Measurements from ENCODE around the gene RNF145.

Gene RNF145

GRCh38 chr5:159209438-159210209, at the start of gene RNF145:
Gene RNF145 (minus strand): TSS chr5:159209553. CDS start chr5:159203617, 5,936 bp downstream.
- Histone ChIP-seq H3K27me3 (replicated peaks) (no peaks in the 10 kb centered on the region), H3K27ac (peak within 1 kb of the TSS; percentile 94), H3K4me3 (ENCODE audit: low read depth, low read length) (peak within 1 kb of the TSS; percentile 85), H3K36me3 (replicated peaks) (peaks cover 2% of the 10 kb centered on the region)
- peak; percentile 83 for DNase-seq
- TF ChIP-seq CTCF (IDR thresholded peaks at IDR 0.05; ENCODE audit: low read depth, low read length, missing control alignments): no peak
- in situ Hi-C loops (cut with HindIII; ENCODE audit: low pct_ligation_motif_present, low sequenced_read_pairs): no loop called here

- Histone ChIP-seq H3K4me3 (ENCODE audit: low read depth, low read length) (no peak overlapping the region), H3K27me3 (replicated peaks) (no peaks in the 10 kb centered on the region), H3K36me3 (replicated peaks) (no peaks in the 10 kb centered on the region), H3K27ac (no peak overlapping the region)
- DNase-seq: no peak
- in situ Hi-C loops (cut with HindIII; ENCODE audit: low pct_ligation_motif_present, low sequenced_read_pairs): no loop called here
- no peak for TF ChIP-seq CTCF (IDR thresholded peaks at IDR 0.05; ENCODE audit: low read depth, low read length, missing control alignments)
These were observed 49.0 kb upstream of the RNF145 start for GRCh38 chr5:159258361-159258760.

- no peaks in the 10 kb centered on the region for H3K36me3 ChIP-seq (replicated peaks)
- no peak for TF ChIP-seq CTCF (IDR thresholded peaks at IDR 0.05; ENCODE audit: low read depth, low read length, missing control alignments)
- no peak overlapping the region for H3K27ac ChIP-seq
- in situ Hi-C loops (cut with HindIII; ENCODE audit: low pct_ligation_motif_present, low sequenced_read_pairs): no loop called here
- no peak for DNase-seq
- H3K27me3 ChIP-seq (replicated peaks): no peaks in the 10 kb centered on the region
- no peak overlapping the region for H3K4me3 ChIP-seq (ENCODE audit: low read depth, low read length)
These were observed 48.4 kb upstream of the RNF145 start for GRCh38 chr5:159257629-159258283.

- TF ChIP-seq CTCF (IDR thresholded peaks at IDR 0.05; ENCODE audit: low read depth, low read length, missing control alignments): no peak
- no peak for DNase-seq
- Histone ChIP-seq H3K36me3 (replicated peaks) (no peaks in the 10 kb centered on the region), H3K27ac (no peak overlapping the region), H3K27me3 (replicated peaks) (no peaks in the 10 kb centered on the region), H3K4me3 (ENCODE audit: low read depth, low read length) (no peak overlapping the region)
- in situ Hi-C loops (cut with HindIII; ENCODE audit: low pct_ligation_motif_present, low sequenced_read_pairs): no loop called here
These were observed 47.7 kb upstream of the RNF145 start for GRCh38 chr5:159257007-159257406.

- no peak for DNase-seq
- no peak overlapping the region for H3K4me3 ChIP-seq (ENCODE audit: low read depth, low read length)
- H3K36me3 ChIP-seq (replicated peaks): no peaks in the 10 kb centered on the region
- no peak overlapping the region for H3K27ac ChIP-seq
- no peaks in the 10 kb centered on the region for H3K27me3 ChIP-seq (replicated peaks)
- in situ Hi-C loops (cut with HindIII; ENCODE audit: low pct_ligation_motif_present, low sequenced_read_pairs): no loop called here
- TF ChIP-seq CTCF (IDR thresholded peaks at IDR 0.05; ENCODE audit: low read depth, low read length, missing control alignments): no peak
These were observed 42.8 kb upstream of the RNF145 start for GRCh38 chr5:159252195-159252594.
